Smooth muscle cell (in vitro differentiated cells): ENCODE measurements around the gene NOL4L. TPM values are rescaled to one million over a fixed set of nuclear protein-coding genes. Genes with fewer than 3 reads are reported as not detected.

Source experiments
- DNase-seq: peaks from one replicate; lab custom pipeline; 2025; ENCODE audit not compliant: unreplicated experiment; lab: John Stamatoyannopoulos, UW
- H2AFZ ChIP-seq: fragments of 200-600 bp; sonication (generic); 2 replicates; pipeline ENCODE4 v1.6.0; 2016; ENCODE audit warnings: antibody characterized with exemption, low read depth, mild to moderate bottlenecking
- H3F3A ChIP-seq: fragments of 200-600 bp; sonication (generic); 2 replicates; pipeline ENCODE4 v1.6.0; 2017; ENCODE audit warnings: antibody characterized with exemption, low read depth
- H3K27ac ChIP-seq: fragments of 200-600 bp; sonication (generic); 2 replicates; pipeline ENCODE4 v1.5.1; 2016; ENCODE audit warnings: low read depth, mild to moderate bottlenecking
- H3K27me3 ChIP-seq: fragments of 200-600 bp; sonication (generic); 2 replicates; pipeline ENCODE4 v1.6.1; 2016; ENCODE audit warnings: low read depth, mild to moderate bottlenecking
- H3K36me3 ChIP-seq: fragments of 200-600 bp; sonication (generic); 2 replicates; pipeline ENCODE4 v1.5.1; 2016; ENCODE audit warnings: low read depth
- H3K4me1 ChIP-seq: fragments of 200-600 bp; sonication (generic); 2 replicates; pipeline ENCODE4 v1.5.1; 2016; ENCODE audit warnings: low read depth
- H3K4me2 ChIP-seq: fragments of 200-600 bp; sonication (generic); 2 replicates; pipeline ENCODE4 v1.6.0; 2016; ENCODE audit warnings: mild to moderate bottlenecking
- H3K4me3 ChIP-seq: fragments of 200-600 bp; sonication (generic); 2 replicates; pipeline ENCODE4 v1.5.1; 2016; ENCODE audit warnings: mild to moderate bottlenecking
- H3K79me2 ChIP-seq: fragments of 200-600 bp; sonication (generic); 2 replicates; pipeline ENCODE4 v1.6.0; 2016; ENCODE audit warnings: low read depth, mild to moderate bottlenecking
- H3K9ac ChIP-seq: fragments of 200-600 bp; sonication (generic); 2 replicates; pipeline ENCODE4 v1.6.0; 2016; ENCODE audit warnings: low read depth
- H3K9me3 ChIP-seq: fragments of 200-600 bp; sonication (generic); replicated peaks from 2 replicates; pipeline ENCODE4 v1.5.1; 2016; ENCODE audit warnings: low read depth
- H4K20me1 ChIP-seq: fragments of 200-600 bp; sonication (generic); 2 replicates; pipeline ENCODE4 v1.6.0; 2016; ENCODE audit warnings: low read depth
- WGBS: methylation state at CpG from one replicate; pipeline ENCODE4 v1.1.7; 2016; ENCODE audit warnings: low lambda C conversion rate; 5-methylcytosine and 5-hydroxymethylcytosine counted together
- polyA plus RNA-seq: library from polyadenylated mRNA; unstranded; fragments of >200 nt; fragmentation: Nextera tagmentation; extraction: Ambion mirVana; gene quantifications from 2 replicates; pipeline ENCODE4 v1.2.1, GENCODE V29; 2016
- total RNA-seq: library from RNA; depleted of rRNA; stranded (reverse); fragments of >200 nt; gene quantifications from 2 replicates; pipeline ENCODE4 v1.2.3, GENCODE V29; 2014
- TF ChIP-seq, protein P1 (sequence below): fragments of 200-600 bp; sonication (generic); IDR thresholded peaks from 2 replicates; pipeline ENCODE4 v1.5.1; 2017; ENCODE audit warnings: borderline replicate concordance, mild to moderate bottlenecking, antibody characterized with exemption; ENCODE audit not compliant: insufficient read depth, poor library complexity, severe bottlenecking

Gene NOL4L
- total and polyA plus RNA-seq, 2 experiments from 2014 or later: 26.0 to 26.2 TPM

- Histone ChIP-seq H3K9me3 (no peaks in the 10 kb centered on the region), H3K79me2 (no peaks in the 10 kb centered on the region), H3K9ac (no peak overlapping the region), H3K36me3 (no peaks in the 10 kb centered on the region), H3K4me2 (no peak overlapping the region), H3K4me3 (no peak overlapping the region), H3K4me1 (peaks cover 14% of the 10 kb centered on the region), H2AFZ (no peak overlapping the region), H4K20me1 (no peaks in the 10 kb centered on the region), H3K27me3 (peaks cover 34% of the 10 kb centered on the region), H3K27ac (no peak overlapping the region), H3F3A (peaks cover 16% of the 10 kb centered on the region)
- 72% methylated on average over 8 of the region's 8 CpGs for WGBS
- TF ChIP-seq, protein P1, sequence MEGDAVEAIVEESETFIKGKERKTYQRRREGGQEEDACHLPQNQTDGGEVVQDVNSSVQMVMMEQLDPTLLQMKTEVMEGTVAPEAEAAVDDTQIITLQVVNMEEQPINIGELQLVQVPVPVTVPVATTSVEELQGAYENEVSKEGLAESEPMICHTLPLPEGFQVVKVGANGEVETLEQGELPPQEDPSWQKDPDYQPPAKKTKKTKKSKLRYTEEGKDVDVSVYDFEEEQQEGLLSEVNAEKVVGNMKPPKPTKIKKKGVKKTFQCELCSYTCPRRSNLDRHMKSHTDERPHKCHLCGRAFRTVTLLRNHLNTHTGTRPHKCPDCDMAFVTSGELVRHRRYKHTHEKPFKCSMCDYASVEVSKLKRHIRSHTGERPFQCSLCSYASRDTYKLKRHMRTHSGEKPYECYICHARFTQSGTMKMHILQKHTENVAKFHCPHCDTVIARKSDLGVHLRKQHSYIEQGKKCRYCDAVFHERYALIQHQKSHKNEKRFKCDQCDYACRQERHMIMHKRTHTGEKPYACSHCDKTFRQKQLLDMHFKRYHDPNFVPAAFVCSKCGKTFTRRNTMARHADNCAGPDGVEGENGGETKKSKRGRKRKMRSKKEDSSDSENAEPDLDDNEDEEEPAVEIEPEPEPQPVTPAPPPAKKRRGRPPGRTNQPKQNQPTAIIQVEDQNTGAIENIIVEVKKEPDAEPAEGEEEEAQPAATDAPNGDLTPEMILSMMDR: no peak
- no peak for DNase-seq
Measured at GRCh38 chr20:32586291-32586690, 1.2 kb upstream of the NOL4L start.

GRCh38 chr20:32585586-32586127, 524 bp upstream of the NOL4L start:
- H3K4me3 ChIP-seq: peak overlapping the region; percentile 54

DNA sequence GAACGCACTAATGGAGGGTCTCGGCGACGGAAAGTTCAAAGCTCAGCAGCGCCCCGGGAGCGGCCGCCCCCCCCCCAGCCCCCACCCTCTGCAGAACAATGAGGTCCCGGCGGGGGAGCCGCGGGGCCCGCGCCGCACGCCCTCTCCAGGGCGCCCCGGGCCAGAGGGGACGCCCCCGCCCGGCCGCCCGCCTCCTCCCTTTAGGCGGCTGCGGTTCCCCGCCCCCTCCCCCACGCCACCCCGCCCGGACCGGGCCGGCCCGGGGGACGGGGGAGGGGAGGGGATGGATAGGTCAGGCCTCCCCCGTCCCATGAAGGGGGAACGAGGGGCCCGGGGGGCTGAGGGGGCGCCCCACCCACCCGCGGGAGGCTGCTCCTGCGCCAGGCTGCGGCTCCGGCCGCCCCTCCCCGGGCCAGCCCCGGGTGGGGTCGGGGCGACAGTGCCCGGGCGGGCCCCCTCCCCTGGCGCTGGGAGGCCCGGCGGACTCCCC, 1.5 kb downstream of the NOL4L start:
- peaks cover 20% of the 10 kb centered on the region for H3K4me1 ChIP-seq
- peak overlapping the region; percentile 77 for H2AFZ ChIP-seq
- peak overlapping the region; percentile 94 for H3K4me2 ChIP-seq
- H3F3A ChIP-seq: peaks cover 30% of the 10 kb centered on the region
- H3K9ac ChIP-seq: no peak overlapping the region
- no CpG with 5 or more reads among the region's 52 CpGs for WGBS
- TF ChIP-seq, protein P1: no peak
- no peaks in the 10 kb centered on the region for H3K9me3 ChIP-seq
- H4K20me1 ChIP-seq: no peaks in the 10 kb centered on the region
- H3K36me3 ChIP-seq: no peaks in the 10 kb centered on the region
- peak overlapping the region; percentile 91 for H3K4me3 ChIP-seq
- H3K27me3 ChIP-seq: peaks cover 31% of the 10 kb centered on the region
- H3K27ac ChIP-seq: no peak overlapping the region
- no peaks in the 10 kb centered on the region for H3K79me2 ChIP-seq
- no peak for DNase-seq

More at GRCh38 chr20:32585586-32586127, 524 bp upstream of the NOL4L start:
- Histone ChIP-seq H3K4me1 (peaks cover 20% of the 10 kb centered on the region), H3F3A (peaks cover 20% of the 10 kb centered on the region), H3K4me2 (peak overlapping the region; percentile 87), H2AFZ (no peak overlapping the region), H3K9ac (no peak overlapping the region), H3K27me3 (peaks cover 31% of the 10 kb centered on the region), H3K27ac (no peak overlapping the region), H3K79me2 (no peaks in the 10 kb centered on the region), H4K20me1 (no peaks in the 10 kb centered on the region), H3K36me3 (no peaks in the 10 kb centered on the region), H3K9me3 (no peaks in the 10 kb centered on the region)
- TF ChIP-seq, protein P1: no peak
- no peak for DNase-seq
- 20% methylated on average over 13 of the region's 32 CpGs for WGBS
